ENCODE data around the gene CYSLTR2.

DNA sequence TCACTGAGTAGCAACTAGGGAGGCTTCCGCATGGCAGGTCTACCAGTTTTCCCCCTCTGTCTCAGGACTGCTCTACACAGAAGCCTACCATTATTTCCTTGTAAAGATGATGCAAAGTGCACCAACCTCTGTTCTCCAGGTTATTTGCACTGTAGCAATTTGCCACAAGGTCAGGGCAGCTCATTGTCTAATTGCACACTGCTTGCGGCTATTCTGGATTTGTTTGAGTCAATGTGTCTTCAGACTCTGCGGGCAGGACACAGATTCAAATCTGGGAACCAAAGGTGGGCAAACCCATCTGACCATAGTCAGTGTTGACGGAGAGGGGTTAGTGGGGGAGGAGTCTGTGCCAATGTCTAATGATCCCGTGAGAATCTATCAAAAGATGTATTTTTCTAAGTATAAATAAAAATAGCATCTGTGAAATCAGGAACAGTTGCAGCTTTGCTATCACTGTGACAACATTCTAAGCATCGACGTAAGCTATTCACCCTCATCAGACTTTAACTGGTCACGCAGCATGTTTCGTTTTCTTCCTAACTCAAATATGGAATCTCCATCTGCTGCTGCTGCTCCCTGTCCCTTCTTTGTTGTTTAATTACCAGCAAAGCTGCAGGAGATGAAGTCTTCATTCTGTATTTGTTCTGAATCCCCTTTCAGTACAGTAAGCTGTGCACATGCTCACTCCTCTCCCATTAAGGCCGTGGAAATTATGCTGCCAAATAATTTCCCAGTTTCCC, 26.4 kb downstream of the CYSLTR2 start:
- TF ChIP-seq, protein P1, sequence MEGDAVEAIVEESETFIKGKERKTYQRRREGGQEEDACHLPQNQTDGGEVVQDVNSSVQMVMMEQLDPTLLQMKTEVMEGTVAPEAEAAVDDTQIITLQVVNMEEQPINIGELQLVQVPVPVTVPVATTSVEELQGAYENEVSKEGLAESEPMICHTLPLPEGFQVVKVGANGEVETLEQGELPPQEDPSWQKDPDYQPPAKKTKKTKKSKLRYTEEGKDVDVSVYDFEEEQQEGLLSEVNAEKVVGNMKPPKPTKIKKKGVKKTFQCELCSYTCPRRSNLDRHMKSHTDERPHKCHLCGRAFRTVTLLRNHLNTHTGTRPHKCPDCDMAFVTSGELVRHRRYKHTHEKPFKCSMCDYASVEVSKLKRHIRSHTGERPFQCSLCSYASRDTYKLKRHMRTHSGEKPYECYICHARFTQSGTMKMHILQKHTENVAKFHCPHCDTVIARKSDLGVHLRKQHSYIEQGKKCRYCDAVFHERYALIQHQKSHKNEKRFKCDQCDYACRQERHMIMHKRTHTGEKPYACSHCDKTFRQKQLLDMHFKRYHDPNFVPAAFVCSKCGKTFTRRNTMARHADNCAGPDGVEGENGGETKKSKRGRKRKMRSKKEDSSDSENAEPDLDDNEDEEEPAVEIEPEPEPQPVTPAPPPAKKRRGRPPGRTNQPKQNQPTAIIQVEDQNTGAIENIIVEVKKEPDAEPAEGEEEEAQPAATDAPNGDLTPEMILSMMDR (IDR thresholded peaks at IDR 0.05): no peak
- TF ChIP-seq POLR2A (IDR thresholded peaks at IDR 0.05): no peak
